ENCODE results near the gene PDE6B.
"Not testable (repeated sequence)": the region's sequence is repeated elsewhere in the genome, so short reads cannot be mapped to it uniquely, and the experiment has no call there.

The PDE6B gene

GRCh38 chr4:622996-623913 lies 2.1 kb upstream of the PDE6B start:
- no peak for DNase-seq

- no peak for DNase-seq
Observed at GRCh38 chr4:623914-624566, 1.3 kb upstream of the PDE6B start.

- DNase-seq, result no peak
Observed at GRCh38 chr4:625631-626161, 323 bp downstream of the PDE6B start.

GRCh38 chr4:626201-627091 lies 1.1 kb downstream of the PDE6B start:
- no peak for DNase-seq

GRCh38 chr4:627347-628125 lies 2.2 kb downstream of the PDE6B start:
- DNase-seq, result no peak

- DNase-seq, result no peak
Observed at GRCh38 chr4:628311-628741, 3.0 kb downstream of the PDE6B start.

GRCh38 chr4:628821-629635 lies 3.7 kb downstream of the PDE6B start:
- DNase-seq, result no peak

GRCh38 chr4:629636-629914 lies 4.2 kb downstream of the PDE6B start:
- no peak for DNase-seq

GRCh38 chr4:629915-630641 lies 4.7 kb downstream of the PDE6B start:
- no peak for DNase-seq

- DNase-seq, result no peak
Observed at GRCh38 chr4:630656-631055, 5.3 kb downstream of the PDE6B start.

- no peak for DNase-seq
Observed at GRCh38 chr4:632196-632790, 6.9 kb downstream of the PDE6B start.

GRCh38 chr4:632926-633325 lies 7.6 kb downstream of the PDE6B start:
- no peak for DNase-seq

GRCh38 chr4:633406-633805 lies 8.0 kb downstream of the PDE6B start:
- no peak for DNase-seq

- no peak for DNase-seq
Observed at GRCh38 chr4:633976-634598, 8.7 kb downstream of the PDE6B start.

GRCh38 chr4:634599-634985 lies 9.2 kb downstream of the PDE6B start:
- DNase-seq, result no peak

GRCh38 chr4:635066-635835 lies 9.9 kb downstream of the PDE6B start:
- DNase-seq, result not testable (repeated sequence)

GRCh38 chr4:635851-636627 lies 10.7 kb downstream of the PDE6B start:
- no peak for DNase-seq

GRCh38 chr4:636628-637159 lies 11.3 kb downstream of the PDE6B start:
- DNase-seq, result no peak

Data from fibroblast of skin of right quadriceps (primary cell).